ENCODE results near the gene PPP1R3F.

The PPP1R3F gene

GRCh38 chrX:49230500-49231232 lies 38.9 kb upstream of the PPP1R3F start:
- in situ Hi-C loops (cut with MboI; ENCODE audit: low pct_unique_long_range_greater_than_20kb, low sequenced_read_pairs, unreplicated experiment) = no loop called here
- peak; percentile 81 for DNase-seq (ENCODE audit: low spot score)
- TF ChIP-seq, protein P1, sequence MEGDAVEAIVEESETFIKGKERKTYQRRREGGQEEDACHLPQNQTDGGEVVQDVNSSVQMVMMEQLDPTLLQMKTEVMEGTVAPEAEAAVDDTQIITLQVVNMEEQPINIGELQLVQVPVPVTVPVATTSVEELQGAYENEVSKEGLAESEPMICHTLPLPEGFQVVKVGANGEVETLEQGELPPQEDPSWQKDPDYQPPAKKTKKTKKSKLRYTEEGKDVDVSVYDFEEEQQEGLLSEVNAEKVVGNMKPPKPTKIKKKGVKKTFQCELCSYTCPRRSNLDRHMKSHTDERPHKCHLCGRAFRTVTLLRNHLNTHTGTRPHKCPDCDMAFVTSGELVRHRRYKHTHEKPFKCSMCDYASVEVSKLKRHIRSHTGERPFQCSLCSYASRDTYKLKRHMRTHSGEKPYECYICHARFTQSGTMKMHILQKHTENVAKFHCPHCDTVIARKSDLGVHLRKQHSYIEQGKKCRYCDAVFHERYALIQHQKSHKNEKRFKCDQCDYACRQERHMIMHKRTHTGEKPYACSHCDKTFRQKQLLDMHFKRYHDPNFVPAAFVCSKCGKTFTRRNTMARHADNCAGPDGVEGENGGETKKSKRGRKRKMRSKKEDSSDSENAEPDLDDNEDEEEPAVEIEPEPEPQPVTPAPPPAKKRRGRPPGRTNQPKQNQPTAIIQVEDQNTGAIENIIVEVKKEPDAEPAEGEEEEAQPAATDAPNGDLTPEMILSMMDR (IDR thresholded peaks at IDR 0.05; ENCODE audit: extremely low read depth, insufficient read depth, missing control alignments) = peak; percentile 30

GRCh38 chrX:49231333-49232000 lies 38.1 kb upstream of the PPP1R3F start:
- TF ChIP-seq, protein P1 (IDR thresholded peaks at IDR 0.05; ENCODE audit: extremely low read depth, insufficient read depth, missing control alignments) = no peak
- DNase-seq (ENCODE audit: low spot score) = no peak
- in situ Hi-C loops (cut with MboI; ENCODE audit: low pct_unique_long_range_greater_than_20kb, low sequenced_read_pairs, unreplicated experiment) = no loop called here

- DNase-seq (ENCODE audit: low spot score) = no peak
- in situ Hi-C loops (cut with MboI; ENCODE audit: low pct_unique_long_range_greater_than_20kb, low sequenced_read_pairs, unreplicated experiment) = no loop called here
- TF ChIP-seq, protein P1 (IDR thresholded peaks at IDR 0.05; ENCODE audit: extremely low read depth, insufficient read depth, missing control alignments) = no peak
Observed at GRCh38 chrX:49232525-49232924, 37.1 kb upstream of the PPP1R3F start.

DNA sequence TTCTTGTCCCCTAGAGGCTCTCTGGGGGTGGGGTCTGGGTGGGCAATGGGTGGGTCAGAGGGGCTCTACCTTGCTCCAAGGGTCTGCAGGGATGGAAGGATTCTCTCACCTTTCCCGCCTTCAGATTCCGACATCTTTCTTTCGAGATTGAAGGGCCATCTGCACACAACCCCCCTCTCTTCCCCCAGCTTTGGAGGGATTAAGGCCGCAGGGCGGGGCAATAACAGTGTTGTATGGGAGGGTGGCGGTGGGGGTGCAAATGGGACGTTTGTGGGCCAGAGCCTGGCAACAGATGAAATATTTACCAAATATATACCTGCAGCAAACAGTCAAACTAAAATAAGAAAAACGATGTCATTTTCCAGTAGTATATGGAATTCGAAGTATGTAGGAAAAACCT lies 36.4 kb upstream of the PPP1R3F start, which contains the start of gene CACNA1F:
TSS of gene CACNA1F (minus strand) at position 165 of the 400 bp plus-strand sequence. CDS start at position 134, 31 bp downstream.
- in situ Hi-C loops (cut with MboI; ENCODE audit: low pct_unique_long_range_greater_than_20kb, low sequenced_read_pairs, unreplicated experiment) = no loop called here
- TF ChIP-seq, protein P1 (IDR thresholded peaks at IDR 0.05; ENCODE audit: extremely low read depth, insufficient read depth, missing control alignments) = no peak
- no peak for DNase-seq (ENCODE audit: low spot score)

GRCh38 chrX:49233887-49234555 lies 35.6 kb upstream of the PPP1R3F start:
- DNase-seq (ENCODE audit: low spot score) = no peak
- in situ Hi-C loops (cut with MboI; ENCODE audit: low pct_unique_long_range_greater_than_20kb, low sequenced_read_pairs, unreplicated experiment) = no loop called here
- TF ChIP-seq, protein P1 (IDR thresholded peaks at IDR 0.05; ENCODE audit: extremely low read depth, insufficient read depth, missing control alignments) = no peak

GRCh38 chrX:49237060-49237459 lies 32.5 kb upstream of the PPP1R3F start:
- in situ Hi-C loops (cut with MboI; ENCODE audit: low pct_unique_long_range_greater_than_20kb, low sequenced_read_pairs, unreplicated experiment) = no loop called here
- no peak for DNase-seq (ENCODE audit: low spot score)
- TF ChIP-seq, protein P1 (IDR thresholded peaks at IDR 0.05; ENCODE audit: extremely low read depth, insufficient read depth, missing control alignments) = no peak
